ENCODE data around the gene ABCA13.

The ABCA13 gene

DNA sequence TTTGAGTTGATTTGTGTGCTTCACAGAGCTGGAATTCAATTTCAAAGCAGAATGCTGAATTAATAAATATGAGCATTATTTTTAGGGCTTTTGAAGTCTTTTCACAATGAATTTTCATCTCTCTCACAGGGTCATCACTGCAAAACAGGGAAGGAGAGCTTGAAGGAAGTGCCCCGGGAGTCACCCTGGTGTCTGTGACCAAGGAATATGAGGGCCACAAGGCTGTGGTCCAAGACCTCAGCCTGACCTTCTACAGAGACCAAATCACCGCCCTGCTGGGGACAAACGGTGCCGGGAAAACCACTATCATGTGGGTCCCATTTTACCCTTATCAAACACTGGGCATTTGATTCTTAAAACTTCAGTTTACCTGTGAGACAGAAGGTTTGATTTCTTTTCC lies 217.7 kb downstream of the ABCA13 start:
- DNase-seq = no peak

DNA sequence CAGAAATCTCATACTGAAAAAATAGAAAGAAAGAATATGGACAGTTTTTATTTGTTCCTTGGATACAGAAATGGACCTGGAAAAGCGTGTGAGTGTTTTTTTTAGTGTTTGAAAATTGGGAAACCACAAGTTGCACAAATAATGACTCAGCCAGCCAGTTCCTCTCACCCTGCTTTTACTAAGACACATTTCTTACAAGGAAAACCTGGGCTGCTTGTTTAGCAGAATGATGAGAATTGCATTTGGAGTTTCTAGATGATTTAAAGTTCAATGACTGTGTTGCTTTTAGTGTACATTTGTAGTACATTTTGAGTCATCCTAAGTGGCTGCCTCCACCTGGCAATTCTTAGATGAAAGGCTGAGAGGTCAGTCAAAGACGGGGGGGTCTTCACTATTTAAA lies 218.7 kb downstream of the ABCA13 start:
- no peak for DNase-seq

DNA sequence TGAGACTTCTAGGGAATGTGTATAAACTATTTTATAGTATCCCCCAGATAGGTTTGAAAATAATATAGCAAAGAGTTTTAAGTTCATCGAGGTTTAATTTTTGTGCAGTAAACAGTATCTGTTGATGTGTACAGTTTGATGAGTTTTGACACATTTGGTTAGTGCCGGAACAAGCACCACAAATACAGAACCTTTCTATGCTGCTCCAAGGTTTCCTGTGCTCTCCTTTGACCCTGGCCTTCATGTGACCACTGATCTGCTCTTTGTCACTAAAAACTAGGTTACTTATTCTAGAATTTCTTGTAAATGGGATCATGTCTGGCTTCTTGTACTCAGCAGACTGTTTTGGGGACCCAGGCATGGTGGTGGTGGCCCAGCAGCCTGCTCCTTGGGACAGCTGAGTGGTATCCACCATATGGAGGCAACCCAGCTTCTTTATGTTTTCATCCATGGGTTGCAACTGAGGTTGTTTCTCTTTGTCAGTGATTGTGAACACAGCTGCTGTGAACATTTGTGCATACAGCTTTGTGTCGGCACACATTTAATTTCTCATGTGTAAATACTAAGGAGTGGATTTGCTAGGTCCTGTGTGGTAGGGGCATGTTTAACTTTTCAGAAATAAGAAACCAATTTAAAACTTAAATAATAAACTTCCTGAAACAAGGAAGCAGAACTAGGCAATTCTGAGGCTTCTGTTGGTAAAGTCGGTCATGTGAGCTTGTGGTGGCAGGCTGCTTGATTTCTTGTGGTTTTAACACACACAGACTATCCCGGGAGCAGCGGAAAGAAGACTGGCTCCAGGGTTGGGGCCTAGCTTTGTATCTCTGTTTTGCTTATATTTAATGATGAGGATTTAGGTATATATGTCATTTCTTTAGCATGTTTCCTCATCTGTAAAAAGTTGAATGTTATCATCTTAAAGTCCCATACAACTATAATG lies 219.4 kb downstream of the ABCA13 start:
- no peak for DNase-seq

DNA sequence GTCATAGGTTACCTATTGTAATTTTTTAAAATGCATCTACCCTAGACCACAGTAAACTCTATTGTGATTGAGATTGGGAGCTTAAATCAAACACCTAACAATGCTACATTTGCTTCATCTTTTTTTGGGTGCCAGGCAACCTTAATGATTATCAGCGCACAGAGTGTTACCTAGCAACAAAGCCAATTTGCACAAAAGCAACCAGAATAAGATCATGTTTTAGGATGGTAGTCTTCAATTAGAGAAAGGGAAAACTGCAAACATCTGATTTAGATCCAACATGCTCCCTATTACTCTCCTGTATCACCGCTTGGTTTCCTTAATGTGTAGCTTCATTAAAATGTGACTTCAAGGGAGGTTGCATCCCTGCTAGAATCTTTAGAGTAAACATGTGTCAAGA lies 226.9 kb downstream of the ABCA13 start:
- DNase-seq = no peak

GRCh38 chr7:48402721-48403120 lies 231.5 kb downstream of the ABCA13 start:
- DNase-seq = no peak

- DNase-seq = no peak
These were observed 237.5 kb downstream of the ABCA13 start for GRCh38 chr7:48408731-48409130.

GRCh38 chr7:48411619-48412018 lies 240.4 kb downstream of the ABCA13 start:
- no peak for DNase-seq

GRCh38 chr7:48414011-48414732 lies 242.9 kb downstream of the ABCA13 start:
- no peak for DNase-seq

DNA sequence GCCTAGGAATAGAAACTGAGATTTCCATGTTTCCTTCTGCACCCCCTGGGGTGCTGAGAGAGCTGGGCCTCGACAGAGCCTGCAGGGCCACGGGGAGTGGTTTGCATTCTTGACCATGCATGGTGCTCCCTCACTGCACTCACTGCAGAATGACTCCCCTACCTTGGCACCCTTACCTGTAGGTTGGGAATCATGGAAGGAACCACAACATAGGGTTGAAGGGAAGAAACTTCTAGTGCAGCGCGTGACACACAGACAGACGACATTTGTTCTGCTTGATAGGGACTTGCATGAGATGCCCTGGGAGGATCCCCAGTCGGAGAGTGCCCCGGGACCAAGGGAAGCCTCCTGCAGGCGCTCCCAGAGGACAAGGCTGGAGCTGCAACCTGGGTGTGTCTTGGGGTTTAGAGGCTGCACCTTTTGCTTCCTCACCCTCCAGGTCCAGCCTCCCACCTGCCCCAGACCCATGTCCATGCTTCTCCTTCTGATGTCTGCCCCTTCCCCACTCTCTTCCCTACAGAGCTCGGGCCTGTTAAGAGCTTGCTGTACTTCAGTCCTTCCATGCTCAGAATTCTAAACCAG lies 245.2 kb downstream of the ABCA13 start:
- DNase-seq = no peak

DNA sequence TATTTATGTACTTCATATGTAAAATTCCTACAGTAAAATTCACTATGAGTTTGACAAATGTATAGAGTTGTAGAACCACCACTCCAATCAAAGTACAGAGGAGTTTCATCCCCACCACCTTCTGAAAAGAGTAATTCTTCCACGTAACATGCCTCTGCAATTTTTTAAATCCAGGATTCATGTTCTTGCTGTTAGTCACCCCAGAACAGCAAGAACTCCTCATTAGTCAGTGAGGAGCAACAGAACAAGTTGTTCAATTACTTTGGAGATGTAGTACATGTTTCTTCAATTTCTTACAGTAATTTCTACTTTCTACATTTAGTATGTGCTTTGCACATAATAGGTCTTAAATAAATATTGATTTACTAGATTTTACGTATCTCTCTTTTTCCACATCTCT lies 248.1 kb downstream of the ABCA13 start:
- no peak for DNase-seq

- DNase-seq = no peak
These were observed 248.9 kb downstream of the ABCA13 start for GRCh38 chr7:48420206-48420605.

- DNase-seq = no peak
These were observed 250.1 kb downstream of the ABCA13 start for GRCh38 chr7:48421357-48421756.

GRCh38 chr7:48424731-48425130 lies 253.5 kb downstream of the ABCA13 start:
- no peak for DNase-seq

- DNase-seq = no peak
These were observed 255.2 kb downstream of the ABCA13 start for GRCh38 chr7:48426331-48426965.

DNA sequence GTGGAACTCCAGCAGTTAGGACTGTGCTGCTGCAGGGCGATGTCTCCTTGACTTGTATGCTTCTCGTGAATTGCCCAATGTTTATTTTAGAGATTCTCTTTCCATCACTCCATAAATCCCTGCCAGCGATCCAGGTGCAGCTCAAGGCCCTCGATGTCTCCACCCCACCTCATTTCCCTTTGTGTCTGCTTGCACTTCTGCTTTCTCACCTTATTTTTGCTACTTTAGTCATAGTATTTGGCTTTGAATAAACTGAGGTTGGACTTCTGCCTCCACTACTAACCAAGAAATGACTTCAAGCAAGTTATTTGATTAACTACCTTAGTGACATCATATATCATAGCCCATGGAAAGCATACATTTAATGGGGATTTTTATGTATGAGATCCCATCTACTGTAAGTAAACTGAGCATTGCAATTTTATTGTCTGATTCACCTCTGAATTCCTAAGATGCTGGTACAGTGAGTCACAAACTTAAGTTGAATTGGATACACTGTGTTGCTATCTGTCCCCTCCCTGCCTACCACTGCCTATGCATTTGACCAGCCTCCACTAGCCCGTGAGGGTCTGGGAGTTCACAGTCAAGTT lies 255.8 kb downstream of the ABCA13 start:
- DNase-seq = no peak

GRCh38 chr7:48427671-48428070 lies 256.4 kb downstream of the ABCA13 start:
- DNase-seq = no peak

DNA sequence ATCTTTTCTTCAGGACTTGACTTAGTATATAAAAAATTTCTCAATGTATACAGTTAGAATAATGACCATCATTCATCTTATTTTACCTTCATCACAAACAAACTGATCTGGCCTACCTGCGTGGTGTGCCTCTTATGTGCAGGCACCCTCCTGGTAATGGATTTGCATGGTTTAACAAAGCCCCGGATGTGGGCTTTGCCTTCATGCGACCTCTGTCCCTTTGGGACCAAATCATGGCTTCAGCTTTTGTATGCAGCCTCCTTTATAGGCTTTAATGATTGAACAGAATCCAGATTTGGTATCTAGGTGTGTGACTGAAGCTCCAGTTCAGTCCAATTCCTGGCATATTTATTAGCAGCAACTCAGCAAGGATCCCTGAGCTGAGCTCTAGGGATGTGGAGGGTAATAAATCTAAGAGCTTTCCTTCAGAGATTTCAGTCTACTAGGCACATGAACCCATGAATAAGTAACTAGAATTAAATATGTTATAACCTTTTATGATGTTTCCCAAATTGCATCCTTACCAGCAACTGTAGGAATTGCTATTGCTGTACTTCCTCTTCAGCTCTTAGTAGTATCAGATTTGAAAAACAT lies 256.9 kb downstream of the ABCA13 start:
- DNase-seq = no peak

DNA sequence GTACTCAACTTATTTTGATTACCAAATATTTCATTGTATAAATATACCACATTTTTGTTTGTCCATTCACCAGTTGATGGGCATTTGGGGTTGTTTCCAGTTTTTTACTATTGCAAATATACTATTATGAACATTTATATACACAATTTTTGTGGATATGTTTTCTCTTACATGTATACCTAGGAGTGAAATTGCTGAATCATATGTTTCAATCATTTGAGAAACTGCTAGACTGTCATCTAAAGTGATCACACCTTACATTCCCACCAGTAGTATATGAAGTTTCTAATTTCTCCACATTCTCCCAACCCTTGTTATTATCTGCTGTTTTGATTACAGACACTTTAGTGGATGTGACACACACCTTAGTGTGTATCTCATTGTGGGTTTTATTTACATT lies 257.9 kb downstream of the ABCA13 start:
- DNase-seq = no peak

- DNase-seq = no peak
These were observed 266.9 kb downstream of the ABCA13 start for GRCh38 chr7:48438206-48438605.

- DNase-seq = no peak
These were observed 270.7 kb downstream of the ABCA13 start for GRCh38 chr7:48441848-48442492.

GRCh38 chr7:48443051-48443450 lies 271.8 kb downstream of the ABCA13 start:
- DNase-seq = no peak

DNA sequence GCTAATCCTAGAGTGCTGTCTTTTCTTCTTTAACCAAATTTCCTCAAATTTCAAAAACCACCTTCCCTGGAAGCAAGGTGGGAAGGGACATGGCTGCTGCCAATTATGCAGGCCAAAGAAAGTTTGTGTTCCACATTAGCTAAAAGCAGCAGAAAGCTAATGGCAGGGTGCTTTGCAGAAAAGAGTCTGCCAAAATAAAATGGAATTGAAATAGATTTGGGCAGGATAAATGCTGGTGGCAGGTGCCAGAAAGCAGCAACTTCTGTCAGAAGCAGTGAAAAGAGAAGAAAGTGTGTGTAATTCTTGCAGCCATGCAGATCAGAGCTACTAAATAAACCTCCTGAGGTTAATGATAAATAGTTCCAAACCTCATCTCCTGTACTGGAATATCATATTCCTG lies 275.5 kb downstream of the ABCA13 start:
- DNase-seq = no peak
